ENCODE data around the gene FBLN5.
"Not testable (repeated sequence)": the region's sequence is repeated elsewhere in the genome, so short reads cannot be mapped to it uniquely, and the experiment has no call there.

The FBLN5 gene

GRCh38 chr14:91882776-91883175 is 64.7 kb downstream of the FBLN5 start:
- no peak for DNase-seq

GRCh38 chr14:91882369-91882768 is 65.1 kb downstream of the FBLN5 start:
- DNase-seq: no peak

GRCh38 chr14:91879196-91879595 is 68.3 kb downstream of the FBLN5 start:
- DNase-seq: no peak

DNA sequence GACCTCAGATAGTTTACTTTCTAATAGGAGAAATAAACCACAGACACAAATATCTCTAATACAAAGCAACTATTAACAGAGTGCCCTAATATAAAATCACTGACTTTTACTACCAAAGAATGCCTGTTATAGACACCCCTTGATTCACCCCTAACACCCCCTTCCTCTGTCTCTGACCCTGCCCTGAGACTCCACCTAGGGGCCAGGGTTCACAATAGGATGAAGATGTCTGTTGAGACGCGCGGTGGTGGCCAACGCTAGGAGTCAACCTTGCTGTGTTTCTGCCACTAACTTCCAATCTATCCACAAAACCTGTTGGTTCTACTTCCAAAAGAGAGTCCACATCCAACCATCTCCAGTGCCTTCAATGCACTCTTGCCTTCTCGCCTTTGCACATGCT is 69.2 kb downstream of the FBLN5 start:
- no peak for DNase-seq

DNA sequence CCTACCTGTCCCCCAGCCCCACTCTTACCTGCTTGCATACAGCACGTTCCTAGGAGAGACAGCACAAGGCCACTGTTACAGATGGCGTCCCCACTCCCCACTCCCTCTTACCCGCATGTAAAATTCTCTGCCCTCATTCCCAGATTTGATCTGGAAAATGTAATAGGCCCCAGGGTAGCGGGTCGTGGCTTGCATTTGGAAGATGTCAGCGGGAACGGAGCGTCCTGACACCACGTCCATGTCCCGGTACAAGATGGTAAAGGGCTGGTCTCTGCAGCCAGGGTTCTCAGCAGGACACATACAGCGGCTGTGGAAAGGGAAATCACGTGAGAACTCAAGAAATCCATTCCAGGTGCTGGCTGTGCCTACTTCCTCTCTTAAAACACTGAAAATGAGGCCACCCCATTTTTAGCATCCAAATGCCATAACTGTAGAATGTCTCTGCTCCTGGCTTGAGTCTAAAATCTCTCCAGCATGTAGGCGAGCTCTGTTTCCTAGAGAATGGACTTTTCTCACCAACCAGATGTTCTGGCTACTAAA is 70.0 kb downstream of the FBLN5 start:
- no peak for DNase-seq

DNA sequence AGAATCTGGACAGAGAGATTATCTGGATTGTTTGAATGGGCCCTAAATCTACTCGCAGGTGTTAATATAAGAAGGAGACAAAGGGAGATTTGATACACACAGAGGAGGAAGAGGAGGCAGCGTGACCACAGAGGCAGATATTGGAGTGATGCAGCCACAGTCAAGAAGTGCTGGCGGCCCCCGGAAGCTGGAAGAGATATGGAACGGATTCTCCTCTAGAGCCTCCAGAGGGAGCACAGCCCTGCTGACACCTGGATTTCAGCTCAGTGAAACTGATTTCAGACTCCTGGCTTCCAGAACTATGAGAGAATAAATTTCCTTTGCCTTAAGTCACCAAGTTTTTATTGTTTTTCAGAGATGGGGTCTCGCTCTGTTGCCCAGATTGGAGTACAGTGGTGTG is 71.0 kb downstream of the FBLN5 start:
- no peak for DNase-seq

GRCh38 chr14:91875525-91876286 is 71.8 kb downstream of the FBLN5 start:
- DNase-seq: no peak

DNA sequence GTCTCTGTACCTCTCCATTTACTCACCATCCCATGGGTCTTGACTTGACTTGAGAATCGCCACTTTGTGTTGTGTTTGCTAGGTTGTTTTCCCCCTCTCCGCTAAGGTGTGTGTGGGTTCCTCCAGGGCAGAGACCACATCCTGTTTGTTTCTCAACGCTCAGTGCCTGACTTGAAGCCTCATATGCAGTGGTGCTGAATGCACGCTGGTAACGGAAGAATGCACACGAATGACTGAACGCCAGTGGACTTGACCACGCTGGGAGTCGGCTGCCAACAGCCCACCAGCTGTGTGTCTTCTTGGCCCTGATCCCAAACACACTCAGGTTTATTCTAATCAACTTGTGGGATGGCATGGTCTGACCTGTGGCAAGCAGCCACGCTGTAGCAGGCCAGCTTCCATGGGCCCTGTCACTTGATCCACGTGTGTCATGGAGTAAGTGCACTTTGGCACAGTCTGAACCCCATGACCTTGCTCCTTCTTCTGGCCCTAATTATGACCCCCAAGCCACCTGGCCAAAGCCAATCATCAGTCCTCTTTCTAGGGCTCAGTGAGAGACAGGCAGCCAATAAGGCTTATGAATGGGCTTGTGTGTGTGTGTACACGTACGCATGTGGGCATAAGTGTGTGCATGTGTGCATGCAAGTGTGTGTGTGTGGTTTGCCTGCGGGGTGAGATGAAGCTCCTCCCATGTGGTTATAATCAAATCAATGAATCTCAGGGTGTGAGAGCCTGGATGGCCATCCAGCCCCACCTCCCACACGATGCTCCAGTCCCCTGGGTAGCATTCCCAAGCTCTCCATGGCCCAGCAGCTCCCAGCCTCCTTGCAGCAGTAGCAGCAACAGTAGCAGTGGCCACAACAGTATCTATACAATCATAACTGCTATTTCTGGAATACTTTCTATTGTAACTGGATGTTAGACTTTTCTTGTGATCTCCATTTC is 73.8 kb downstream of the FBLN5 start:
- DNase-seq: no peak

GRCh38 chr14:91872517-91873470 is 74.7 kb downstream of the FBLN5 start:
- DNase-seq: peak in 1 of 14 donors; percentile 28

DNA sequence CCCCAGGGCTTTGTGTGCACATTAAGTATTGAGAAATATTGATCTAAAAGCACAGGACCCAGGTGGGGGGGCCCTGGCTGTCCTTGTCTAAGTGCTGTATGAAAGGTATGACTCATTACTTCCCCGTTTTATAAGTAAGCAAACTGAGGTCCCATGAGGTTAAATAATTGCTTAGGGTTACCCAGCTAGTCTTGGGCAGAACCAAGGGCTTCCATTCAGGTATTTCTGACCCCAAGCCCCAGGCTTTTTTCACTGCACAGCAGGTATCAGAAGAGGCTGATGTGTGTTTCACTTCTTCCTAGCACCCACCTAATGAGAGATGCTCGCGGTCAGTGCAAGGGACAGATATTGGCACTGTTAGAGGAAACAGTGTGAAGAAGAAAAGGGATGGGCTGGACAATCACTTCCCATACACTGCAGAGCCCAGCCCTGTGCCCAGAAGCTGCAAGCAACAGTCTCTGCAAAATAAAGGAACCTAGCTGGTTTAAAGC is 75.4 kb downstream of the FBLN5 start:
- no peak for DNase-seq

DNA sequence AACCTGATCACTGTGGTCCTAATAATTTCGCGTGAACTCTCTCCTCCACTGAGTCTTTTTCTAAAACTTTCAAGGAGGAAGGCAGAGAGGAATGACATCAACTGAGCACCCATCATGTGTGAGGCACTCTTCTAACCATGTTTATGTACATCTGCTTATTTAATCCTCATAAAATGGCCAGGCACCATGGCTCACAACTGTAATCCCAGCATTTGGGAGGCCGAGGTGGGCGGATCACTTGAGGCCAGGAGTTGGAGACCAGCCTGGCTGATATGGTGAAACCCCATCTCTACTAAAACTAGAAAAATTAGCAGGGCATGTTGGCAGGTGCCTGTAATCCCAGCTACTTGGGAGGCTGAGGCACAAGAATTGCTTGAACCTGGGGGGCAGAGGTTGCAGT is 76.1 kb downstream of the FBLN5 start:
- not testable (repeated sequence) for DNase-seq

DNA sequence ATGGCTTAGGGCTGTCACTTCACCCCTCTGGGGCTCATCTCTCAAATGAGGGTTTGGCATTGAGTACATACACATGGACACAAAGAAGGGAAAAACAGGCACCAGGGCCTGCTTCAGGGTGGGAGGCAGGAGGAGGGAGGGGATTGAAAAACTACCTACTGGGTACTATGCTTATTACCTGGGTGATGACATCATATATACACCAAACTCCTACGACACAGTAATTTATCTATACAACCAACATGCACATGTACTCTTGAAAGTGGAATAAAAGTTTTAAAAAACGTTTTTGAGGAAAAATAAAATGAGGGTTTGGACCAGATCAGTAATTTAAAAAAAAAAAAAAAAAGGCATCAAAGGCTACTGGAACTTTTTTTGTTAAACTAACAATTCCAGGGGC is 76.6 kb downstream of the FBLN5 start:
- DNase-seq: no peak

- DNase-seq: no peak
Observed at GRCh38 chr14:91870001-91870400, 77.5 kb downstream of the FBLN5 start.

DNA sequence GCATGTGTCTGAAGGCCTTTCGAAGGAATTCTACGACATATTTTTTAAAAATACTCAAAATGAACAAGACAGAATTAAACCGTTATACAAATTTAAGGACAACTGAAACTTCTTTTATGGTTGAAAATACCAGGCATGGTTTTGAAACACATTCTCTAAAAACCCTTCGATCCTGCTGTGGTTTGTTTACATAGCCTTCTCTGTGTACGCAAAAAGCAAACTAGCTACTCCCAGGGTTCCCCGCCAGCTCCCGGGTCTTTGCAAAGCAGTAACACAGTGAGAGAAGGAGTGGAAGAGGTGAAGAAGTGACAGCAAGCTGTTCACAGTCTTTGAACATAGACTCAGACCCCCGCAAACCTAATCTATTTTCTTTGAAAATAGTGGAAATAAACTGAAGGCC is 77.9 kb downstream of the FBLN5 start:
- DNase-seq: no peak

DNA sequence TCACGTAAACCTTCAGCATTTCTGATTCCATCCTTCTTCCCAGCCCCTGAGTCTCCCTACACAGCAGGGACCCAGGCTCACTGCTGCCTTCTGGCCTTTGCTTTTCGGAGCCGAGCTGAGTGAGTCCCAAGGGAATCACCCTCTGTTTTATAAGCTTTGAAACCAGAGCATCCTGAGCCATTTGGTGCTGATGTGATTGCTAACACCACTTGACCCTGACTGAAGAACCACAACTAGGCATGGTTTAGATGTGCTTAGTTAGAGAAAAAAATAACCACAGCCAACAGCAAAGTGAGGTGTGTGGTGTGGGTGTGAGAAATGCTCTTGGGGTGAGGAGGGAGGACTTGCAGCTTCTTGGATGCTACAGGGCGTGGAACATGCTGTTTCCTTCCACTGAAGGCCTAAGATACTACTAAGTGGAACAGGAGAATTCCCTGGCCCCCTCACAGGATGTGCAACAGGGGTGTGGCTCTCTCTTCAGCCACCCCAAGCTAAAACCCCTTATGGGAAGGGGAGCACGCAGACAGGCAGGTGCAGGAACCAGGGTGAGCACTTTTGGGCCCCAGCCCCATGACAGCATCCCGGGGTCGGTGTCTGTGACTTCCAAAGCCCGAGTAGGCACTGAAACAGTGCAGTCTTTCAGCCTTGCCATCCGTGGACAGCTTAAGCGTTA is 80.0 kb downstream of the FBLN5 start, which contains the start of gene TC2N:
TSS of gene TC2N (minus strand) at position 221 of the 673 bp plus-strand sequence. CDS start 53,767 bp downstream, outside the sequence.
- DNase-seq: no peak

GRCh38 chr14:91866511-91867295 is 80.8 kb downstream of the FBLN5 start:
- no peak for DNase-seq

DNA sequence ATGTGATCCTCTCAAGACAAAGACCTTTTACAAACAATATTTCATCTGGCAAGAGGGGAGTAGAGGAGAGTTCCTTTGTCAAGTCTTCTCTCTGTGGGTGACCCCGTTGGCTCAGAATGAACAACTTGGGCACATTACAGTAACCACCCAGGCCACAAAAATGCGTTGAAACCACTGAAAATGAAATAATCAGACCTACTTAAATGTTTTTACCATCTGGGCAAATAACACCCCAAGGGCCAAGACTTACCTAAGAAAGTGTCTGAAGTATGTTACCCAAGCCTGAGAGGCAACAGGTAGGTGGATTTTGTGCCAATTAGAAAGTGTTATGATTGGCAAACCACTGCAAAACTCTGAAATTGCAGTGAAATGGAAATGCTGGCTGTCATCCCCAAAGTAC is 81.4 kb downstream of the FBLN5 start:
- no peak for DNase-seq

DNA sequence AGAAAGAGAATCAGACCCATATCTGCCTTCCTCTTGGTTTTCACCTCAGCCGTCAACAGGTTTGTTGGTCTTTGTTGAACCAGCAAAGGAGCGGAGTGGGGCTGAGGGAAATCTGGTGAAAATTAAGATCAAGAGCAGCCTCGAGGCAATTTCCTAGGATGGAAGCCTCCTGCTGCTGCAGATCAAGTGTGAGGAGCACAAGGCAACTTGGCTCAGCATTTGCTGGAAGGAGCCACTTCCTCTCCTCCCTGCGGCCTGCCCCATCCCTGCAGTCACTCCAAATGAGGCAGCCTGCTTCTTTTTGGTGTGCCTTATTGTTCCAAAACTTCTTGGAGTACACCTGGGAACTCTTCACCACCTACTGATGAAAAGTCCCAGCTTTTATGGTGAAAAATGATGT is 85.1 kb downstream of the FBLN5 start:
- no peak for DNase-seq

DNA sequence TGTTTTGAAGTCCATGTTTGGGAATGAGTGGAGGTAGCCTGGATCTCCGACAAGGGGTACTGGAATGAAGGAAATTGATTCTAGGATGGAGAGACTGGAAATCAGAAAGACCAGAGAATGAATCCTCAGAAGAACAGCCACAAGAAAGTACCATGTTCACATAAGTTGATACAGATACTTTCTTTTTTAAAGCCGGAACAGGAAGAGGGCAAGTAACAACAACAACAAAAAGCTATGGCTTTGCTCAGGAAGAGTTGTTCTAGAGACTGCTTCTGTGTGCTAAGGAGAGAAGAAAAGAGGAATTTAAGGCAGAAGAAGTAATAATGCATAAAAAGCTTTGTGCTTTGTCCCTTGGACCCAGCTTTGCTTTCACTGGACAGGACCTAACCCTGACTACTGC is 86.4 kb downstream of the FBLN5 start:
- no peak for DNase-seq

DNA sequence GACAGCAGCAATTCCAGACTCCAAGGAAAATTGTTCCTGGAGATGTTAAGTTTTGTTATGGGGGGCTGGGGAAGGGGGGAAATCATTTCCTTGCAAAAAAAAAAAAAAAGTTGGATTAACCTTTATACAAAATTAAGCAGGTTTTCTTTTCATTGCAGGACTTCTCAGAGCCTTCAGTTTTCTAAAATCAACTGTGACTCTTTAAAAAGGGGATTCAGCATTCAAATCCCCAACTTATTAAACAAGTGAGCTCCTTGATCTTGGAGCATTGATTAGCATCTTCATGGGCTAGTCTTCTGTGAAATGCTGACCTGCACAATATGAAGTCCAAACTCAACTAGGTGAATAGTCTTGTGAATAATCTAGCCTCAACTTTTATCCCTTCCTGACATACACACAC is 87.3 kb downstream of the FBLN5 start:
- no peak for DNase-seq
